ENCODE measurements around the gene UCP2.
"Not testable (repeated sequence)": the region's sequence is repeated elsewhere in the genome, so short reads cannot be mapped to it uniquely, and the experiment has no call there.

UCP2 gene

GRCh38 chr11:73944901-73945300, 37.7 kb downstream of the UCP2 start:
- Histone ChIP-seq H3K4me1 (ENCODE audit: control insufficient read depth in 1 of 2, insufficient read depth in 2 of 2, low read length in 2 of 2) (peaks cover 0 to 3% of the 10 kb centered on the region in 2 donors), H3K27me3 (ENCODE audit: low read depth, low read length) (no peaks in the 10 kb centered on the region), H3K36me3 (ENCODE audit: control insufficient read depth in 1 of 2, insufficient read depth in 2 of 2, low read length in 2 of 2) (no peaks in the 10 kb centered on the region), H3K4me3 (ENCODE audit: low read depth in 1 of 2, low read length in 2 of 2) (no peak overlapping the region), H3K27ac (ENCODE audit: low read length) (no peak overlapping the region), H3K9me3 (ENCODE audit: control insufficient read depth in 1 of 2, low read length in 2 of 2) (no peaks in the 10 kb centered on the region)

GRCh38 chr11:73944085-73944484, 38.6 kb downstream of the UCP2 start:
- H3K4me1 ChIP-seq (ENCODE audit: control insufficient read depth in 1 of 2, insufficient read depth in 2 of 2, low read length in 2 of 2): peaks cover 0 to 3% of the 10 kb centered on the region in 2 donors
- no peaks in the 10 kb centered on the region for H3K9me3 ChIP-seq (ENCODE audit: control insufficient read depth in 1 of 2, low read length in 2 of 2)
- no peaks in the 10 kb centered on the region for H3K27me3 ChIP-seq (ENCODE audit: low read depth, low read length)
- H3K4me3 ChIP-seq (ENCODE audit: low read depth in 1 of 2, low read length in 2 of 2): no peak overlapping the region
- H3K27ac ChIP-seq (ENCODE audit: low read length): no peak overlapping the region
- H3K36me3 ChIP-seq (ENCODE audit: control insufficient read depth in 1 of 2, insufficient read depth in 2 of 2, low read length in 2 of 2): no peaks in the 10 kb centered on the region

- Histone ChIP-seq H3K27me3 (ENCODE audit: low read depth, low read length) (no peaks in the 10 kb centered on the region), H3K4me1 (ENCODE audit: control insufficient read depth in 1 of 2, insufficient read depth in 2 of 2, low read length in 2 of 2) (peaks cover 0 to 3% of the 10 kb centered on the region in 2 donors), H3K9me3 (ENCODE audit: control insufficient read depth in 1 of 2, low read length in 2 of 2) (no peaks in the 10 kb centered on the region), H3K4me3 (ENCODE audit: low read depth in 1 of 2, low read length in 2 of 2) (no peak overlapping the region), H3K36me3 (ENCODE audit: control insufficient read depth in 1 of 2, insufficient read depth in 2 of 2, low read length in 2 of 2) (no peaks in the 10 kb centered on the region), H3K27ac (ENCODE audit: low read length) (no peak overlapping the region)
These were observed 40.6 kb downstream of the UCP2 start for GRCh38 chr11:73942010-73942409.

GRCh38 chr11:73940801-73941570, 41.7 kb downstream of the UCP2 start:
- H3K27ac ChIP-seq (ENCODE audit: low read length): no peak overlapping the region
- H3K4me3 ChIP-seq (ENCODE audit: low read depth in 1 of 2, low read length in 2 of 2): no peak overlapping the region
- H3K9me3 ChIP-seq (ENCODE audit: control insufficient read depth in 1 of 2, low read length in 2 of 2): no peaks in the 10 kb centered on the region
- H3K4me1 ChIP-seq (ENCODE audit: control insufficient read depth in 1 of 2, insufficient read depth in 2 of 2, low read length in 2 of 2): peaks cover 0 to 3% of the 10 kb centered on the region in 2 donors
- H3K27me3 ChIP-seq (ENCODE audit: low read depth, low read length): no peaks in the 10 kb centered on the region
- no peaks in the 10 kb centered on the region for H3K36me3 ChIP-seq (ENCODE audit: control insufficient read depth in 1 of 2, insufficient read depth in 2 of 2, low read length in 2 of 2)

- H3K9me3 ChIP-seq (ENCODE audit: control insufficient read depth in 1 of 2, low read length in 2 of 2): no peaks in the 10 kb centered on the region
- no peaks in the 10 kb centered on the region for H3K4me1 ChIP-seq (ENCODE audit: control insufficient read depth in 1 of 2, insufficient read depth in 2 of 2, low read length in 2 of 2)
- H3K27ac ChIP-seq (ENCODE audit: low read length): no peak overlapping the region
- H3K36me3 ChIP-seq (ENCODE audit: control insufficient read depth in 1 of 2, insufficient read depth in 2 of 2, low read length in 2 of 2): peaks cover 4% of the 10 kb centered on the region in 2 donors
- H3K4me3 ChIP-seq (ENCODE audit: low read depth in 1 of 2, low read length in 2 of 2): no peak overlapping the region
- H3K27me3 ChIP-seq (ENCODE audit: low read depth, low read length): no peaks in the 10 kb centered on the region
These were observed 43.5 kb downstream of the UCP2 start for GRCh38 chr11:73939096-73939495.

- H3K27me3 ChIP-seq (ENCODE audit: low read depth, low read length); H3K4me1 ChIP-seq (ENCODE audit: control insufficient read depth in 1 of 2, insufficient read depth in 2 of 2, low read length in 2 of 2): not testable (repeated sequence)
These were observed 46.6 kb downstream of the UCP2 start for GRCh38 chr11:73936047-73936446.

GRCh38 chr11:73932781-73933180, 49.9 kb downstream of the UCP2 start:
- peaks cover 14 to 40% of the 10 kb centered on the region in 2 donors for H3K36me3 ChIP-seq (ENCODE audit: control insufficient read depth in 1 of 2, insufficient read depth in 2 of 2, low read length in 2 of 2)
- H3K27ac ChIP-seq (ENCODE audit: low read length): no peak overlapping the region
- no peaks in the 10 kb centered on the region for H3K9me3 ChIP-seq (ENCODE audit: control insufficient read depth in 1 of 2, low read length in 2 of 2)

More at GRCh38 chr11:73936047-73936446, 46.6 kb downstream of the UCP2 start:
- not testable (repeated sequence) for H3K4me3 ChIP-seq (ENCODE audit: low read depth in 1 of 2, low read length in 2 of 2); H3K9me3 ChIP-seq (ENCODE audit: control insufficient read depth in 1 of 2, low read length in 2 of 2); H3K27ac ChIP-seq (ENCODE audit: low read length)
- peaks cover 9 to 18% of the 10 kb centered on the region in 2 donors for H3K36me3 ChIP-seq (ENCODE audit: control insufficient read depth in 1 of 2, insufficient read depth in 2 of 2, low read length in 2 of 2)

GRCh38 chr11:73931951-73932350, 50.7 kb downstream of the UCP2 start:
- Histone ChIP-seq H3K36me3 (ENCODE audit: control insufficient read depth in 1 of 2, insufficient read depth in 2 of 2, low read length in 2 of 2) (peaks cover 22 to 48% of the 10 kb centered on the region in 2 donors), H3K9me3 (ENCODE audit: control insufficient read depth in 1 of 2, low read length in 2 of 2) (no peaks in the 10 kb centered on the region), H3K27me3 (ENCODE audit: low read depth, low read length) (no peaks in the 10 kb centered on the region), H3K4me3 (ENCODE audit: low read depth in 1 of 2, low read length in 2 of 2) (no peak overlapping the region), H3K4me1 (ENCODE audit: control insufficient read depth in 1 of 2, insufficient read depth in 2 of 2, low read length in 2 of 2) (no peaks in the 10 kb centered on the region), H3K27ac (ENCODE audit: low read length) (no peak overlapping the region)

More at GRCh38 chr11:73932781-73933180, 49.9 kb downstream of the UCP2 start:
- Histone ChIP-seq H3K4me1 (ENCODE audit: control insufficient read depth in 1 of 2, insufficient read depth in 2 of 2, low read length in 2 of 2) (no peaks in the 10 kb centered on the region), H3K27me3 (ENCODE audit: low read depth, low read length) (no peaks in the 10 kb centered on the region), H3K4me3 (ENCODE audit: low read depth in 1 of 2, low read length in 2 of 2) (no peak overlapping the region)

- Histone ChIP-seq H3K27me3 (ENCODE audit: low read depth, low read length) (no peaks in the 10 kb centered on the region), H3K27ac (ENCODE audit: low read length) (no peak overlapping the region), H3K9me3 (ENCODE audit: control insufficient read depth in 1 of 2, low read length in 2 of 2) (no peaks in the 10 kb centered on the region), H3K4me3 (ENCODE audit: low read depth in 1 of 2, low read length in 2 of 2) (no peak overlapping the region), H3K36me3 (ENCODE audit: control insufficient read depth in 1 of 2, insufficient read depth in 2 of 2, low read length in 2 of 2) (peaks cover 25 to 51% of the 10 kb centered on the region in 2 donors), H3K4me1 (ENCODE audit: control insufficient read depth in 1 of 2, insufficient read depth in 2 of 2, low read length in 2 of 2) (no peaks in the 10 kb centered on the region)
These were observed 51.5 kb downstream of the UCP2 start for GRCh38 chr11:73931039-73931645.

- Histone ChIP-seq H3K27me3 (ENCODE audit: low read depth, low read length) (no peaks in the 10 kb centered on the region), H3K9me3 (ENCODE audit: control insufficient read depth in 1 of 2, low read length in 2 of 2) (no peaks in the 10 kb centered on the region), H3K27ac (ENCODE audit: low read length) (no peak overlapping the region), H3K4me3 (ENCODE audit: low read depth in 1 of 2, low read length in 2 of 2) (no peak overlapping the region), H3K4me1 (ENCODE audit: control insufficient read depth in 1 of 2, insufficient read depth in 2 of 2, low read length in 2 of 2) (no peaks in the 10 kb centered on the region), H3K36me3 (ENCODE audit: control insufficient read depth in 1 of 2, insufficient read depth in 2 of 2, low read length in 2 of 2) (peaks cover 27 to 57% of the 10 kb centered on the region in 2 donors)
These were observed 53.3 kb downstream of the UCP2 start for GRCh38 chr11:73929388-73929787.

All from muscle layer of duodenum (tissue), 2 donors.